ENCODE results near the gene TMEM165. TPM values are rescaled to one million over a fixed set of nuclear protein-coding genes. Genes with fewer than 3 reads are reported as not detected.

Gene TMEM165
- total RNA-seq, 2 experiments from 2014 or later, result 50.4 to 56.8 TPM

DNA sequence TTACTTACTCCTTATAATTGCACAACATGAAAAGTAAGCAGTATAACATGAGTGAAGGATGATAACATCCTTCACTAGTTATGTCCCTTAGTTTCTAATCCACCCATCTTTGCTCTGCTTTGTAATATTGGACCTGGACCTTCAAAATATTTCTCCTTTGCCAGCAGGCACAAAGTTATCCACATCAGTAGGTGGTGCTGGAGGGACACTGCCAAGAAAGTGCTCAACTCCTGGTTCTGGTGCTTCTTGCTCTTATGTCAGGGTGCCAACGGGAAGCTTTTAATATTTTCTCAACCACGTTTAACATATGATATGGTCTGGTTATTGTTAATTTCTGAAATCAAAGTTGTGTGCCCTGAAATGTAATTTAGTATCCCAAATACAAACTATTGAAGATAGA, 49.1 kb downstream of the TMEM165 start:
- H3K27me3 Mint-ChIP-seq, result no peaks in the 10 kb centered on the region
- H3K4me1 Mint-ChIP-seq (ENCODE audit: low read depth), result peaks cover 7% of the 10 kb centered on the region
- ChIA-PET CTCF (interaction anchor here (0.6 to 1.9 kb wide), 4 partner anchors 28 to 421 kb away, joined by 4 to 6 read pairs (median 4); no protein-coding TSS in a partner anchor), POLR2A (no interaction called here)
- DNase-seq, result no peak
- H3K36me3 Mint-ChIP-seq, result peaks cover 23% of the 10 kb centered on the region
- intact Hi-C loops (cut with micrococcal nuclease), result no loop called here
- H3K9me3 Mint-ChIP-seq, result no peaks in the 10 kb centered on the region
- H3K27ac Mint-ChIP-seq, result no peak overlapping the region
- no peak overlapping the region for H3K4me3 Mint-ChIP-seq

DNA sequence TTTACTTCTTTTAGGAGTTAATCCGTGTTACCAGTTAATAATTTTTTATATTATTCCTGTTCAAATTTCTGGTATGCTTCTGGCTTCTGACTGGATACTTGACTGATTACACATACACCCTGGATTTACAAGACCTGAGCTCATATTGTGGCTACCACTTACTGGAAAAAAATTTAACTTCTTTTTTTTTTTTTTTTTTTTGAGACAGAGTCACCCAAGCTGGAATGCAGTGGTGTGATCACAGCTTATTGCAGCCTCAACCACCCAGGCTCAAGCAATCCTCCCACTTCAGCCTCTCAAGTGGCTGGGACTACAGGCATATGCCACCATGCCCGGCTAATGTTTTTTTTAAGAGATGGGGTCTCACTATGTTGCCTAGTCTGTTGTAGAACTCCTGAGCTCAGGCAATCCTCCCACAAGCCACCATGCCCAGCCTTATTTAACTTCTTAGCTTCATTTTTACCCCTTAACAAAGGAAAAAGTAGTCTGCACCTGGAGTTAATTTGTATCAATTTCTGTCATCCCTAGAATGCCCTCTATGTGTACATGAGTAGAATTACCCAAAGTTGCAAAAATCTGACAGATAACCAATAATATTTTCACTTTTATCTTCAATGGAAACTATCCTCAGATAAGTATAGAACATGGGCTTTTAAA, 50.3 kb downstream of the TMEM165 start:
- DNase-seq, result no peak
- Mint-ChIP-seq H3K27me3 (no peaks in the 10 kb centered on the region), H3K36me3 (peaks cover 22% of the 10 kb centered on the region), H3K27ac (no peak overlapping the region), H3K4me1 (ENCODE audit: low read depth) (peaks cover 7% of the 10 kb centered on the region), H3K9me3 (no peaks in the 10 kb centered on the region), H3K4me3 (no peak overlapping the region)
- ChIA-PET POLR2A (no interaction called here), CTCF (interaction anchor here (0.6 to 1.9 kb wide), 5 partner anchors 10 to 420 kb away, joined by 3 to 6 read pairs (median 3); no protein-coding TSS in a partner anchor)
- intact Hi-C loops (cut with micrococcal nuclease), result no loop called here

DNA sequence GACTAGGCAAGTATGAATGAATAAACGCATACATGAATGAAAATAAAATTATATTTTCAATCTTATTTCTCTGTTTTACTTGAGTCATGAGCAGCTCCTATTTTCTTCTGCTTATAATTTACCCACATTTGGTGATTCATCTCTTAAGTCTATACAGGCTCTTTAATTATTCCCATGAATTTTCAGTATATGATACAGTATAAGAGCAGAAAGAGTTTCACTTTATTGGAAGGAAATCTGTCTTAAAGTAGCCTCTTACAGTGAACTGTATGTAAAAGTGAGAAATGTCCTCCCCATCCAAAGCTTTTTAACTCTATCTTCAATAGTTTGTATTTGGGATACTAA, 50.8 kb downstream of the TMEM165 start:
- intact Hi-C loops (cut with micrococcal nuclease), result no loop called here
- Mint-ChIP-seq H3K36me3 (peaks cover 22% of the 10 kb centered on the region), H3K4me3 (no peak overlapping the region), H3K27me3 (no peaks in the 10 kb centered on the region), H3K27ac (no peak overlapping the region), H3K4me1 (ENCODE audit: low read depth) (peaks cover 7% of the 10 kb centered on the region), H3K9me3 (no peaks in the 10 kb centered on the region)
- ChIA-PET CTCF (interaction anchor here (0.6 to 1.3 kb wide), 5 partner anchors 11 to 421 kb away, joined by 3 to 6 read pairs (median 3); no protein-coding TSS in a partner anchor), POLR2A (no interaction called here)
- DNase-seq, result no peak

DNA sequence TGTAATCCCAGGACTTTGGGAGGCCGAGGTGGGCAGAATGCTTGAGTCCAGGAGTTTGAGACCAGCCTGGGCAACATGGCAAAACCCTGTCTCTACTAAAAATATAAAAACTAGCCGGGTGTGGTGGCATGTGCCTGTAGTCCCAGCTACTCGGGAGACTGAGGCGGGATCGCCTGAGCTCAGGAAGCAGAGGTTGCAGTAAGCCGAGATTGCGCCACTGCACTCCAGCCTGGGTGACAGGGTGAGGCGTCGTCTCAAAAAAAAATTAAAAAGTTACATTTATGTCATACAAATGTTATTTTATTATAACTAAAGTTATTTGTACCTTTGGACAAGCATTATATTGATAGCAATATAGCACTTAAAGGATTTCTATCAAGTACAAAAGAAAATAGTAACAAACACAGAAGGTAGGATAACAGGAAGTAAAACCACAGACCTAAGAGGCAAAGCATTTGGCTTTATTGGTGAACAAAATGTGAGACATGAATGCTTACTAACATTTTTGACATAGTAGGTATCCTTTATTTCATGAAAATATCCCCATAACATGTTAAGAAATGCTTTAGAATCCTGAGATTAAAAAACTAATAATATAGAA, 51.5 kb downstream of the TMEM165 start:
- POLR2A ChIA-PET, result no interaction called here
- Mint-ChIP-seq H3K4me3 (no peak overlapping the region), H3K36me3 (peaks cover 26% of the 10 kb centered on the region)

DNA sequence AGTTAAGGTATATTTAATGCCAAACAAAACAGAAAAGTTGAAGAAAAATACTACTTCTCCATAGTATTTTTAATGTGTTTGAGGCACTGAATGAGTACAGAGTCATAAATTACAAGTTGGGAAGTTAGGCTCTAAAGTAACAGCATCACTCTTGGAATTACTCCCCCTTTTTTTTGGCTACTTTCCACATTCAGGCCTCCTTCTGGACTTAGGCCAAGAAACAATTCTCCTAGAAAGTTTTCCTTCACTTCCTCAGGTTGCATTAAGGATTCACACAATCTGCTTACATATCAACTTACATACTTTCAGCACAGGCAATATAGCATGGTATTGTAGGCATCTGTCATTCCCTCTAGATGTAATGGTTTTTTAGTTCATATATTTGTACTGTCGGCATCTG, 52.1 kb downstream of the TMEM165 start:
- H3K27me3 Mint-ChIP-seq, result no peaks in the 10 kb centered on the region
- ChIA-PET CTCF (interaction anchor here (1.2 kb wide), 1 partner anchor 13 kb away, joined by 3 read pairs; no protein-coding TSS in a partner anchor), POLR2A (no interaction called here)
- H3K9me3 Mint-ChIP-seq, result no peaks in the 10 kb centered on the region
- H3K4me3 Mint-ChIP-seq, result no peak overlapping the region
- H3K27ac Mint-ChIP-seq, result no peak overlapping the region
- H3K4me1 Mint-ChIP-seq (ENCODE audit: low read depth), result peaks cover 7% of the 10 kb centered on the region
- intact Hi-C loops (cut with micrococcal nuclease), result no loop called here
- DNase-seq, result no peak
- H3K36me3 Mint-ChIP-seq, result peaks cover 24% of the 10 kb centered on the region

More for the DNA sequence above, 51.5 kb downstream of the TMEM165 start:
- no peaks in the 10 kb centered on the region for H3K27me3 Mint-ChIP-seq
- H3K27ac Mint-ChIP-seq, result no peak overlapping the region
- intact Hi-C loops (cut with micrococcal nuclease), result no loop called here
- no peak for DNase-seq
- CTCF ChIA-PET, result interaction anchor here (0.6 to 1.3 kb wide), 3 partner anchors 84 to 420 kb away, joined by 3 to 4 read pairs (median 3); no protein-coding TSS in a partner anchor
- no peaks in the 10 kb centered on the region for H3K9me3 Mint-ChIP-seq
- H3K4me1 Mint-ChIP-seq (ENCODE audit: low read depth), result peaks cover 7% of the 10 kb centered on the region

DNA sequence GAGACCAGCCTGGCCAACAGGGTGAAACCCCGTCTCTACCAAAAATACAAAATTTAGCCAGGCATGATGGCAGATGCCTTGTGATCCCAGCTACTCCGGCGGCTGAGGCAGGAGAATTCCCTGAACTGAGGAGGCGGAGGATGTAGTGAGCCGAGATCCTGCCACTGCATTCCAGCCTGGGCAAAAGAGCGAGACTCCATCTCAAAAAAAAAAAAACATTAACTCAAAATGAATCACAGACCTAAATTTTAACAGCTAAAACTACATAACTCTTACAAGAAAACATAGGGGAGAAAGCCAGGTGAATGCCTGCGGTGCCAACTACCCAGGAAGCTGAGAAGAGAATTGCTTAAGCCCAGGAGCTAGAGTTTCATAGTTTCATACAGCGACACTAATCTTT, 54.8 kb downstream of the TMEM165 start:
- CTCF ChIA-PET, result no interaction called here
- peaks cover 22% of the 10 kb centered on the region for H3K36me3 Mint-ChIP-seq
- no peak for DNase-seq
- no peak overlapping the region for H3K27ac Mint-ChIP-seq
- peaks cover 7% of the 10 kb centered on the region for H3K4me1 Mint-ChIP-seq (ENCODE audit: low read depth)
- no peaks in the 10 kb centered on the region for H3K27me3 Mint-ChIP-seq
- H3K4me3 Mint-ChIP-seq, result no peak overlapping the region
- H3K9me3 Mint-ChIP-seq, result no peaks in the 10 kb centered on the region
- intact Hi-C loops (cut with micrococcal nuclease), result no loop called here
- POLR2A ChIA-PET, result no interaction called here

DNA sequence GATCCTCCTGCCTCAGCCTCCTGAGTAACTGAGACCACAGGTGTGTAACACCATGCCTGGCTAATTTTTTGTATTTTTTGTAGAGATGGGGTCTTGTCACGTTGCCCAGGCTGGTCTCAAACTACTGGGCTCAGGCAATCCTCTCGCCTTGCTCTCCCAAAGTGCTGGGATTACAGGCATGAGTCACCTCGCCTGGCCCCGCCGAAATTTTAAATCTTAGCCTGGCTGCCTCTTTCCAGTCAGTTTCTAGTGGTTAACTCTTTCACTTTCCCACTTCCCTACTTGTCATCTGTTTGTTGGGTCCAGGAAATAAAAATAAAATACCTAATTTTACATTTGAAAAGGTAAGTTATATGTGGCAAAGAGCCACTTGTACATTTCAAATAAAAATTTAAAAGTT, 62.4 kb downstream of the TMEM165 start:
- Mint-ChIP-seq H3K4me1 (ENCODE audit: low read depth) (no peaks in the 10 kb centered on the region), H3K9me3 (no peaks in the 10 kb centered on the region), H3K4me3 (no peak overlapping the region), H3K27me3 (no peaks in the 10 kb centered on the region), H3K36me3 (peaks cover 5% of the 10 kb centered on the region), H3K27ac (no peak overlapping the region)
- intact Hi-C loops (cut with micrococcal nuclease), result no loop called here
- ChIA-PET CTCF (no interaction called here), POLR2A (no interaction called here)
- no peak for DNase-seq

DNA sequence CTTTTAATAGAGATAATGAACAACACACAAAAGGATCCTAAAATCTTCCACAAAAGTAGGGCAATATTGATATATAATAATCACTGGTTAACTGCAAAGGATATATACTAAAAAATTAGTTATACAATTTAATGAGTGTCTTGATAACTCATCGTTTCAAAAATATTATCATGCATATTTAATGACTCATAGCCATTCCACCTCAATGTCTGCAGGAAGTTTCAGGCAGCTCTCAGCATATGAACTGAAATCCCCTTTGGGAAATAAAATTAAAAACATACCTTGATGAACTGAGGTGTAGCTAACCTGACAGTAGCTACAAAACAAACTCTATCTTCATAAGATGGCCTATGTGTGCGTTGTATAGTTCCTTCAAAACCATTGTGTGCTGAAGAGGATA, 62.9 kb downstream of the TMEM165 start:
- H3K36me3 Mint-ChIP-seq, result peaks cover 5% of the 10 kb centered on the region
- CTCF ChIA-PET, result no interaction called here
- intact Hi-C loops (cut with micrococcal nuclease), result no loop called here

DNA sequence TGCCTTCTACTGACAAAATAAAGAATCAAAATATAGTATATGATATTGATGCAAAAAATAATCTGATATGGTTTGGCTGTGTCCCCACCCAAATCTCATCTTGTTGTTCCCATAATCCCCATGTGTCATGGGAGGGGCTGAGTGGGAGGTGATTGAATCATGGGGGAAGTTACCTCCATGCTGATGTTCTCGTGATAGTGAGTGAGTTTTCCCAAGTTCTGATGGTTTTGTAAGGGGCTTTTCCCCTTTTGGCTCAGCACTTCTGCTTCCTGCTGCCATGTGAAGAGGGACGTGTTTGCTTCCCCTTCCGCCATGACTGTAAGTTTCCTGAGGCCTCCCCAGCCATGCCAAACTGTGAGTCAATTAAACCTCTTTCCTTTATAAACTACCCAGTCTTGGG, 70.2 kb downstream of the TMEM165 start:
- no peak overlapping the region for H3K27ac Mint-ChIP-seq
- intact Hi-C loops (cut with micrococcal nuclease), result no loop called here
- no peaks in the 10 kb centered on the region for H3K27me3 Mint-ChIP-seq
- no peak overlapping the region for H3K4me3 Mint-ChIP-seq
- no peaks in the 10 kb centered on the region for H3K4me1 Mint-ChIP-seq (ENCODE audit: low read depth)
- no peak for DNase-seq
- peaks cover 9% of the 10 kb centered on the region for H3K9me3 Mint-ChIP-seq
- POLR2A ChIA-PET, result no interaction called here
- H3K36me3 Mint-ChIP-seq, result peaks cover 16% of the 10 kb centered on the region
- CTCF ChIA-PET, result no interaction called here

More for the DNA sequence above, 62.9 kb downstream of the TMEM165 start:
- no peaks in the 10 kb centered on the region for H3K4me1 Mint-ChIP-seq (ENCODE audit: low read depth)
- DNase-seq, result no peak
- H3K4me3 Mint-ChIP-seq, result no peak overlapping the region
- no peaks in the 10 kb centered on the region for H3K9me3 Mint-ChIP-seq
- POLR2A ChIA-PET, result no interaction called here
- H3K27ac Mint-ChIP-seq, result no peak overlapping the region
- no peaks in the 10 kb centered on the region for H3K27me3 Mint-ChIP-seq

DNA sequence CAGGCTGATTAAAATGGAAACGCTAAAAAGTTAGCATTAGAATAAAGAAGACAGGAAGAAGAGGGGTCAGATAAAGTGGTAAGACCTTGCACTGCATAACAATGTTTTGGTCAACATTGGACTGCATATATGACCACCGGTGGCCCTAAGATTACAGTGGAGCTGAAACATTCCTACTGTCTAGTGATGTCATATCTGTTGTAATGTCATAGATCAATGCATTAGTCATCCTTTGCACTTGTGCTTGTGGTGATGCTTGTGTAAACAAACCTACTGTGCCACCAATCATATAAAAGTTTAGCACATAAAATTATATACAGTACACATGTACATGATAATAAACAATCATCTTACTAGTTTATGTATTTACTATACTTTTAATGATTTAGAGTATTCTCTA, 73.0 kb downstream of the TMEM165 start:
- ChIA-PET CTCF (no interaction called here), POLR2A (no interaction called here)

DNA sequence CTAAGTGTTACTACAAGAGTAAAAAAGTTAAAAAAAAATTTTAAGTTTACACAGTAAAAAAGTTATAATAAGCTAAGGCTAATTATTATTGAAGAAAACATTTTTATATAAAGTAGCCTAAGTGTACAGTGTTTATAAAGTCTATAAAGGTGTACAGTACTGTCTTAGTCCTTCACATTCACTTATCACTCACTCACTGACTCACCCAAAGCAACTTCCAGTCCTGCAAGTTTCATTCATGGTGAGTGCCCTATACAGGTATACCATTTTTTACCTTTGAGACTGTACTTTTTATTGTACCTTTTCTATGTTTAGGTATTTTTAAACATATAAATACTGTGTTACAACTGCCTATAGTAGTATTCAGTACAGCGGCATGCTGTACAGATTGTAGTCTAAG, 74.2 kb downstream of the TMEM165 start:
- Mint-ChIP-seq H3K27me3 (no peaks in the 10 kb centered on the region), H3K27ac (no peak overlapping the region), H3K36me3 (peaks cover 28% of the 10 kb centered on the region), H3K4me1 (ENCODE audit: low read depth) (peaks cover 3% of the 10 kb centered on the region), H3K9me3 (peaks cover 9% of the 10 kb centered on the region), H3K4me3 (no peak overlapping the region)
- intact Hi-C loops (cut with micrococcal nuclease), result no loop called here
- no peak for DNase-seq
- POLR2A ChIA-PET, result no interaction called here
- CTCF ChIA-PET, result no interaction called here

More for the DNA sequence above, 73.0 kb downstream of the TMEM165 start:
- peaks cover 18% of the 10 kb centered on the region for H3K36me3 Mint-ChIP-seq
- intact Hi-C loops (cut with micrococcal nuclease), result no loop called here
- H3K4me3 Mint-ChIP-seq, result no peak overlapping the region
- no peaks in the 10 kb centered on the region for H3K4me1 Mint-ChIP-seq (ENCODE audit: low read depth)
- H3K27me3 Mint-ChIP-seq, result no peaks in the 10 kb centered on the region
- no peak for DNase-seq
- H3K27ac Mint-ChIP-seq, result no peak overlapping the region
- peaks cover 9% of the 10 kb centered on the region for H3K9me3 Mint-ChIP-seq
